GF-D8 (cell line): Measurements from ENCODE around the gene NRXN2.

Experiments
- DNase-seq: peaks from one replicate; lab custom pipeline; 2025; lab: John Stamatoyannopoulos, UW

The NRXN2 gene

DNA sequence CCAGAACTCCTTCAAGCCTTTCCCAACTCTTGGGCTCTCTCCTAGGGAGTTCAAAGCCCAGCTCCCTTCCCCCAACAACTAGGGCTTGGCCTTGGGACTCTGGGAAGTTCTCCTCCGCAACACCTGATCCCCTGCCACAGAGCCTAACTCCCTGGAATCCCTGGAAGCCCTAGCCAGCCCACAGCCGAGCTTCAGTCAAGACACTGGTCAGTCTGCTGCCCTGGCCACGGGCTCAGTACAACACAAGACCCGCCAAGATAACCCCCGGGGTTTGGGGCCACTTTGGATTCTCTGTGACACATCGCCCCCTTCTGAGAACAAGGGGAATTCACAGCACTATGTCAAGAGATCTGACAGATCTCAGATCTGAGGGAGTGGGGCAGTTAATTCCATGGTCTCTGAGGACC, 73.7 kb downstream of the NRXN2 start:
- no peak for DNase-seq

DNA sequence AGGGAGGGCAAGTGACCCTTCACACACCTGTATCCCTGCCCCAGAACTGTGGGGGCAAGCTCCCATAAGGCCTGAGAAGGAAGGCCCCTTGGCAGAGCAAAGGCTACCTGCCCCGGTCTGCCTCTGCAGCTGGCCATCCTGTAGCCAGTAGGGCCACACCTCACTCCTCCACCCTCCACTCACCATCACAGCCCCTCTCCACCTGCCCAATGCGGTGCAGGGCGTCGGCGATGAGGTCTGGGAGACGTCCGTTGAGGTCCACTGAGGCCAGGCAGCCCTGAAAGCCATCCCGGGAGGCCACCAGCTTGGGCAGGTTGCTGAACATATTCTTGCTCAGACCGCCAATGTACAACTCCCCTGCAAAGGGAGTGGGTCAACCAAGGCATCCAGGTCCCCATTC, 74.4 kb downstream of the NRXN2 start:
- DNase-seq: no peak

DNA sequence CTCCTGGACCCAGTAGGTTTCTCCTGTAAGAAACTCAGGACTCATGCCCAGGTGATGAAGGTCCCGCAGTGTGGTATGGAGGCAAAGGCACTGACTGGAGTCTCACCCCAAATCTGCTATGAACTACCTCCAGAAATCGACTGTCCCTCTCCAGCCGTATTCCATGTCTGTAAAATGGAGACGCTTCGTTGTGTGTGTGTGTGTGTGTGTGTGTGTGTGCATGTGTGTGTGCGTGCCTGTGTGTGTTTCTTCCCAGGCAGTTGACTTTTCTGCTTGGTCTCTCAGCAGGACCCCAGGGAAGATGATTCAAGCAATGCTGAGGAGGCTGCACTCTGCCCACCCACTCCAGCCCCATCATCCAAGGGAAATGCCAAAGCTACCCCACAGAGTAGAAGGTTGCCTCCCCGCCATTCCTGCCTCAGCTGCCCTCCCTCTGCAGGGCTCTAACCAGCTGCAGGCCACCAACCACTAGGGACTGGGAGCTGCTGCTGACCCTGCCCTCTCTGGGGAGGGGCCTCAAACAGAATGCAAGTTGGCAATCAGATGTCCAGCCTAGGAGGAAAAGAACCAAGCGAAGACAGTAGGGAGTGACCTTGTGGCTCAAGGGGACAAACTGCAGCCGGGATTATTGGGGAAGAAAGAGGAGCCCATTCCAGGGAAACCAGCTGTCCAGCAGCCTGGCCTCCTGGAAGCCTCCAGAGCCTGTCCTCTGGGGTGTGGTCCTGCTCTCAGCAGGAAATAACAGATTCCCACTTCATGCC, 75.8 kb downstream of the NRXN2 start:
- no peak for DNase-seq

DNA sequence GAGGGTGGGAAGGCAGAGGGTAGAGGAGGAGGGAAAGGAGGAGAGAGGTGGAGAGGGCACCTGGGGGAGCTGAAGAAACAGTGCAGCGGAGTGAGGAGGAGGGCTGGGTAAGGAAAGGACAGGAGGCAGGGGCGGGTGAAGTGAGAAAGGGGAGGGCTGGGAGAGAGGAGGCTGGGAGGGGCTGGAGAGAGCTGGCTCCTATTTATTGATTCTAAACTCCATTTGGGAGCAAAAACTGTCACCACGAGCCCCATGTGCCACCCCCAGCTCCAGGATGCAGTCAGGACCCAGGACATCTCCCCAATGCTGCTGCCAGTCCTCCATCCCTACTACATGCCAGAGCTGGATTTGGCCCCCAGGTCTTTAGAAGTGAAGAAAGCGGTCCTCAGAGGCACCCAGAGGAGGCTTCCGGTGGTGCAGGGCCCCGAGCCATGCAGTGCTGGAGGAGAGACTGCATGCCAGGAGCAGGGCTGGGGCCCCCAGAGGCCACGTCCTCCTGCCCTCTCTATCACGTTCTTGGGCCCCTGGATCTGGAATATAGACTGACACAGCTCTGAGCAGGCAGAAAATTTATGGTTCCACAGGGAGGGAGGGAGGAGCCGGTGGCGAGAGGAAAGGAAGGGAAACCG, 78.2 kb downstream of the NRXN2 start:
- no peak for DNase-seq

- no peak for DNase-seq
Observed at GRCh38 chr11:64643920-64644646, 78.9 kb downstream of the NRXN2 start.

GRCh38 chr11:64643256-64643881, 79.6 kb downstream of the NRXN2 start:
- DNase-seq: no peak

- DNase-seq: no peak
Observed at GRCh38 chr11:64642871-64643255, 80.1 kb downstream of the NRXN2 start.

DNA sequence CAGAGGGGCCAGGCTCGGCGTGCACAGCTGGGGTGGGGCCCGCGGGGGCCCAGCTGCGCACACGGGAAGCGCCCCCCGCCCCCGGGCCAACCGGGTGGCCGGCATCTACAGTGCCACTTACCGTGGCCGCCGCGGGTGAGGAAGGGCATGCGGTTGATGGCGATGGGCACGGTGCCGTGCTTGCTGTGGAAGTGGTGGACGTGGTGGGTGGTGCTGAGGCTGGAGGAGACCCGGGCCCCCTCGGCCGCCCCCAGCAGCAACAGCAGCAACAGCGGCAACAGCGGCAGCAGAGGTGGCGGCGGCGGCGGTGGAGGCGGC, 80.6 kb downstream of the NRXN2 start:
- DNase-seq: no peak

GRCh38 chr11:64641596-64642417, 81.2 kb downstream of the NRXN2 start:
- DNase-seq: no peak

GRCh38 chr11:64639885-64640284, 83.1 kb downstream of the NRXN2 start:
- DNase-seq: no peak

- no peak for DNase-seq
Observed at GRCh38 chr11:64638829-64639228, 84.2 kb downstream of the NRXN2 start.

DNA sequence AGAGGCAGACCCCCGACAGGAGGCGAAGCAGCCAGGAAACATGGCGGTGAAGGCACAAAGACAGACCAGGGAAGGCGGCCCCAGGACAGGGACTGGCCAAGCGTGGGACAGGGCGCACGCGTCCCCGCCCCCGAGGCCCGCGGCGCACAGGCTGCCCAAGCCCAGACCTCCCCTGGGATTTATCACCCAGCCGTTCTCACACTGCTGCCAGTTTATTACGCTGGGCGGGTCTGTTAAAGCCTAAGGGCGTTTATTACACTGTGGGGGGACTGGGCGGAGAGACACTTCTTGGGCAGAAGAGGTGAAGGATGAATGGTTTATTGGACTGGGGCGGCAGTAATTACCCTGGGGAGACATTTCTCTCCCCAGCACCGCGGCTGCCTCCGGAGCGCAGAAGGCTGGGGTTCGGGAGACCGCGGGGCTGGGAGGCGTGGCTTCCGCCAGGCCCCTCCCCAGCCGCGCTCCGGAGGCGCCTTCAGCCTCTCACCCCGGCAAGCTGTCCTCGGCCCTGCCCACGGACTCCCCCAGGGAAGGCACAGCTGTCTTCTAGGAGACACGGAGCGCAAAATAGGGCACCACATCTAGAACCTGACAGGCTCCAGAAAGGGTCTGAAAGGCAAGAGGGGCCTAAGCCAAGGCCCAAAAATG, 84.9 kb downstream of the NRXN2 start:
- no peak for DNase-seq

DNA sequence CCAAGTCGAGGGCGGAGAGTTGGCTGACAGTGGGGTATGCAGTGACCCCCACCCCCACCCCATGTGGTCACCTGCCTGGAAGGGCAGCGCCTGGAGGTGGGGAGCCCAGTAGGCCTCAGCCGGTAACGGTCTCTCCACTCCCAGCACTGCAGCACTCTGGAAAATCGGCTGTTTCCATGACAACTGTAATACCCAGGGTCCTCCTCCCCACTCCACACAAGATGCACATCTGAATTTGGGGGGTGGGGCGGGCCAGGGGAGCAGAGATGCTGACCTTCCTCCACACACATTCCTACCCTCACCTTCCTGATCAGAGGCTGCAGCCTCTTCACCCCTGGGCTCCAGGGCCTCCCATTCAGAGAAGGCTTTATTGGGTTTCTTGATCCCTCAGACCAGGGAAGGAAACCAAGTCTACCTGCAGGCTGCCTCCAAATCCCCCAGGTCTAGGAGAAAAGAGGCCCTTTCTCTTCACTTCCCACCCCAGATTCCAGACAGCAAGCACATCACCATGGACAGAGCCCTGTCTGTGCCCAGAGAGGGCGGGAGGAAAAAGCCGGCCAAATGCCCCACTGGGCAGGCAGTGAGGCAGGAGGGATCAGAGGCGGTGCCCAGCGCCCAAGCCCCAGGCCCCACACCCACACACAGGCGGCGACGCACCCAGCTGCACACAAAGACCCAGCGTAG, 85.5 kb downstream of the NRXN2 start:
- DNase-seq: no peak

GRCh38 chr11:64633555-64634159, 89.3 kb downstream of the NRXN2 start:
- DNase-seq: no peak

- DNase-seq: no peak
Observed at GRCh38 chr11:64632654-64633053, 90.3 kb downstream of the NRXN2 start.

DNA sequence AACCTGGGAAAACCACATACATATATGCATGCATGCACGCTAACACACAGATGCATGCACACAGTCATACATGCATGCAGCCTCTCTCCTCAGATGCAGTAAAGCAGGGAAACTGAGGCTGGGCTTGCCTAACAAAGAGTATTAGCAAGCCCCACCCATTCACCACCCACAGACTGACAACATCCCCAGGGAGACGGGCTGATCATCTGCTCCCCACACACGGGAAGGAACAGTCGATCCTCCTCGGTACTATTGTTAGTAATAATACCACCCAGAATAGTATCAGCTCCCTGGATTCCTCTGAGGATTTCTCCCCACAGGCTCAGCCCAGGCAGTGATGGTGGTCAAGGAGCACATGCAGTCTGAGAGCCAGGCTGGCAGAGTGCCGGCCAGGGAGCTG, 90.8 kb downstream of the NRXN2 start:
- no peak for DNase-seq

DNA sequence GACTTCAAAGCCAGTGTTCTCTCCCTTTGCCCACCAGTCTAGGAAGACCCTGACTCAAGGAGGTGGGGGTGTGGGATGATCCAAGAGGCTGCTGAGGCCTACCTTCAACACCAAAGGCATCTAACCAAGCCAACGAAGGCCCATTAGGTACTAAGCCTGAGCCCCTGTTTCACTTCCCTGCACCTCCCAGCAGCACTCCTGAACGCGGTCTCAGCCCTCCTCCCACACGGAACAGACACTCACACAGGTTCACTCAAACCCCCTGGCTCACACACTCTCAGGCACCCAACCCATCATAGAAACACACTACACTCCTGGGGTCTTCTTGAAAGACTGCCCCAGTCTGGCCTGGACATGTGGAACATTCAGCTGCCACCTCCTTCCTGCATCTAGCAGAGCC, 91.3 kb downstream of the NRXN2 start:
- no peak for DNase-seq

DNA sequence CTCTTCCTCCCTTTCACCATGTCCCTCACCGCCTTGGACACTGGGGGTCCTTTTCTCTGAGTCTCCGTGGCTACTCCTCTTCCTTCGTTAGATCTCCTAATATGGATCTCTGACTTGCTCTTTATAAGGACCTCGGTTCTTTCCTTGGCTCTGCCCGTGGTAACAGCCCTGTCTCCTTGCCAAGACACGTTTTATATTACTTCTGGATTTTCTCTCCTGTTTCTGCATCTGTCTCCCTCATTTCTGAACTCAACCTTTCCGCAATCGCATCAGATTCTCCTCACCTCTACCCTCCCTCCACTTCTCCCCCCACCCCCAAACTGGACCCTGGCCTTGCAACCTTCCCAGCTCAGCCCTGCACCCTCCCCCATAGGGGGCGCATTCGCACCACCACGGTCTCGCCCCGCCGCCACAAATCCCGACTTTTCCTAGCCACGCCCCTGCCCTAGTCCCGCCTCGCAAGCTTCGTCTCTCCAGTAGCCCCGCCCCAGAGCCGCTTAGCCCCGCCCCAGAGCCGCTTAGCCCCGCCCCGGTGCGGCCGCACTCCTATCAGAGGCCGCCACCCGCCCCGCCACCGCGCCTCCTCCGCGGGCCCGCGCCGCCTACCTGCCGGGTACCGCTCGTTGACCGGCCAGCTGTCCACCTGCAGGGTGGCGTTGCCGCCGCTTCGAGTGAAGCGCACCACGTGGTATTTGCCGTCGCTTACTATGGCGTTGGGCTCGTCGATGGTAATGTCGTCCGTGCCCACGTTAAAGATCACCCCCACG, 93.0 kb downstream of the NRXN2 start:
- DNase-seq: no peak

GRCh38 chr11:64629103-64629502, 93.9 kb downstream of the NRXN2 start:
- DNase-seq: no peak

GRCh38 chr11:64628596-64628995, 94.4 kb downstream of the NRXN2 start:
- DNase-seq: no peak
